HL-60 (cell line): Measurements from ENCODE around the gene PARVA.

Source experiments
- DNase-seq, 2 experiments: peaks; one replicate each; pipeline ENCODE4 v3.0.0-alpha.2; 2010 to 2020; ENCODE audit warnings: low read depth in 1 of 2, low spot score in 1 of 2
- H3K27ac ChIP-seq: fragments of 250-450 bp; sonication (Bioruptor Pico); replicated peaks from 2 replicates; pipeline ENCODE4 v1.5.1; 2020; ENCODE audit warnings: mild to moderate bottlenecking, moderate library complexity
- H3K27me3 ChIP-seq: fragments of 250-450 bp; sonication (Bioruptor Pico); 2 replicates; pipeline ENCODE4 v1.5.1; 2021; ENCODE audit warnings: mild to moderate bottlenecking, moderate library complexity; ENCODE audit not compliant: insufficient read depth, poor library complexity, severe bottlenecking
- H3K4me3 ChIP-seq: replicated peaks from 2 replicates; pipeline ENCODE4 v1.5.1; 2011; ENCODE audit warnings: mild to moderate bottlenecking, control low read depth, low read length; ENCODE audit not compliant: insufficient read depth
- CTCF ChIP-seq: IDR thresholded peaks from one replicate; pipeline ENCODE4 v1.5.1; 2011; ENCODE audit warnings: low read length, control low read depth, inconsistent platforms; ENCODE audit not compliant: insufficient read depth
- GABPA ChIP-seq: IDR thresholded peaks from 2 replicates; pipeline ENCODE4 v1.6.1; 2012; ENCODE audit warnings: low read depth
- POLR2AphosphoS5 ChIP-seq: IDR thresholded peaks from 2 replicates; pipeline ENCODE4 v1.6.1; 2012; ENCODE audit warnings: low read depth
- SPI1 ChIP-seq: IDR thresholded peaks from 2 replicates; pipeline ENCODE4 v1.6.1; 2012; ENCODE audit warnings: low read depth, mild to moderate bottlenecking, borderline replicate concordance
- TF ChIP-seq, protein P1 (sequence below): IDR thresholded peaks from 2 replicates; pipeline ENCODE4 v1.6.1; 2012; ENCODE audit warnings: low read depth; ENCODE audit not compliant: insufficient replicate concordance

The PARVA gene

DNA sequence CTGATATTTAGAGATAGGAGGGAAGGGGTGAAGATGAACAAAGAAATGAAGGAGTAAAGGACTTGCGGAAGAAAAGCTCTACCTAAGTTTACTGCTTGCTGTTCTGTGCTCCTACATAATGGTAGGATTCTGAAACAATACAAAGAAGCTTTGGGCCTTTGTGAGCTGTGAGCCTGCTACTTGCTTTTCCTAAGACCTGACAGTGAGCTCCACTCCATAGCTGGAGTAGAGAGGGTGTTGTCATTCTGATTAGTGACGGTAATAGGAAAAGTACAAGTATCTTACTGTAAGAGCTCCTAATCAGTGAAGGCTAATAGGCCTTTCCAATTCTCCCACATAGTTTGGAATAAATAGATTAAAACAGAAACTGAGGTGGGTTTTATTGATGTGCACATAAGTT is 75.9 kb downstream of the PARVA start:
- DNase-seq, result no peak
- Histone ChIP-seq H3K27ac (no peak overlapping the region), H3K4me3 (no peak overlapping the region), H3K27me3 (no peaks in the 10 kb centered on the region)
- no peak for TF ChIP-seq CTCF
- TF ChIP-seq GABPA, result no peak
- no peak for TF ChIP-seq POLR2AphosphoS5
- TF ChIP-seq SPI1, result no peak
- TF ChIP-seq, protein P1, sequence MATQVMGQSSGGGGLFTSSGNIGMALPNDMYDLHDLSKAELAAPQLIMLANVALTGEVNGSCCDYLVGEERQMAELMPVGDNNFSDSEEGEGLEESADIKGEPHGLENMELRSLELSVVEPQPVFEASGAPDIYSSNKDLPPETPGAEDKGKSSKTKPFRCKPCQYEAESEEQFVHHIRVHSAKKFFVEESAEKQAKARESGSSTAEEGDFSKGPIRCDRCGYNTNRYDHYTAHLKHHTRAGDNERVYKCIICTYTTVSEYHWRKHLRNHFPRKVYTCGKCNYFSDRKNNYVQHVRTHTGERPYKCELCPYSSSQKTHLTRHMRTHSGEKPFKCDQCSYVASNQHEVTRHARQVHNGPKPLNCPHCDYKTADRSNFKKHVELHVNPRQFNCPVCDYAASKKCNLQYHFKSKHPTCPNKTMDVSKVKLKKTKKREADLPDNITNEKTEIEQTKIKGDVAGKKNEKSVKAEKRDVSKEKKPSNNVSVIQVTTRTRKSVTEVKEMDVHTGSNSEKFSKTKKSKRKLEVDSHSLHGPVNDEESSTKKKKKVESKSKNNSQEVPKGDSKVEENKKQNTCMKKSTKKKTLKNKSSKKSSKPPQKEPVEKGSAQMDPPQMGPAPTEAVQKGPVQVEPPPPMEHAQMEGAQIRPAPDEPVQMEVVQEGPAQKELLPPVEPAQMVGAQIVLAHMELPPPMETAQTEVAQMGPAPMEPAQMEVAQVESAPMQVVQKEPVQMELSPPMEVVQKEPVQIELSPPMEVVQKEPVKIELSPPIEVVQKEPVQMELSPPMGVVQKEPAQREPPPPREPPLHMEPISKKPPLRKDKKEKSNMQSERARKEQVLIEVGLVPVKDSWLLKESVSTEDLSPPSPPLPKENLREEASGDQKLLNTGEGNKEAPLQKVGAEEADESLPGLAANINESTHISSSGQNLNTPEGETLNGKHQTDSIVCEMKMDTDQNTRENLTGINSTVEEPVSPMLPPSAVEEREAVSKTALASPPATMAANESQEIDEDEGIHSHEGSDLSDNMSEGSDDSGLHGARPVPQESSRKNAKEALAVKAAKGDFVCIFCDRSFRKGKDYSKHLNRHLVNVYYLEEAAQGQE, result no peak

DNA sequence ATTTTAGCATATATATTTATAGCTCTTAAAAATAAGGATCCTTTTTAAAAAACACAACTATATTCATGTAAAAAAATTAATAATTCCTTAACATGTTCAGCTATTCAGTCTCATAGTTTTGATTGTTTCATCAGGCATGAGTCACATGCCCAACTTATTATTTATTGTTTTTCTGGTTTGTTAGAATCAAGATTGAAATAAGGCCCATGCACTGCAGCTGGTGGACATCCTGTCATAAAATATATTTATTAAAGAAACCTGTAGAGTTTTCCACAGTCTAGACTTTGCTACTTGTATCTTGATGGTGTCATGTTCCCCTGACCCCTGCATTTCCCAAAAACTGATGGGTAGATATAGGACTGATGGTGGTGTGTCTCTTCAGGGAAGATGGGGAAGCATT is 77.4 kb downstream of the PARVA start:
- Histone ChIP-seq H3K27ac (no peak overlapping the region), H3K27me3 (no peaks in the 10 kb centered on the region), H3K4me3 (no peak overlapping the region)
- DNase-seq, result no peak
- TF ChIP-seq SPI1 (no peak), POLR2AphosphoS5 (no peak), GABPA (no peak)

GRCh38 chr11:12455938-12456337 is 78.6 kb downstream of the PARVA start:
- H3K4me3 ChIP-seq, result no peak overlapping the region
- no peaks in the 10 kb centered on the region for H3K27me3 ChIP-seq
- no peak for DNase-seq
- TF ChIP-seq GABPA (no peak), SPI1 (no peak), POLR2AphosphoS5 (no peak), CTCF (no peak)
- TF ChIP-seq, protein P1, result no peak
- no peak overlapping the region for H3K27ac ChIP-seq

DNA sequence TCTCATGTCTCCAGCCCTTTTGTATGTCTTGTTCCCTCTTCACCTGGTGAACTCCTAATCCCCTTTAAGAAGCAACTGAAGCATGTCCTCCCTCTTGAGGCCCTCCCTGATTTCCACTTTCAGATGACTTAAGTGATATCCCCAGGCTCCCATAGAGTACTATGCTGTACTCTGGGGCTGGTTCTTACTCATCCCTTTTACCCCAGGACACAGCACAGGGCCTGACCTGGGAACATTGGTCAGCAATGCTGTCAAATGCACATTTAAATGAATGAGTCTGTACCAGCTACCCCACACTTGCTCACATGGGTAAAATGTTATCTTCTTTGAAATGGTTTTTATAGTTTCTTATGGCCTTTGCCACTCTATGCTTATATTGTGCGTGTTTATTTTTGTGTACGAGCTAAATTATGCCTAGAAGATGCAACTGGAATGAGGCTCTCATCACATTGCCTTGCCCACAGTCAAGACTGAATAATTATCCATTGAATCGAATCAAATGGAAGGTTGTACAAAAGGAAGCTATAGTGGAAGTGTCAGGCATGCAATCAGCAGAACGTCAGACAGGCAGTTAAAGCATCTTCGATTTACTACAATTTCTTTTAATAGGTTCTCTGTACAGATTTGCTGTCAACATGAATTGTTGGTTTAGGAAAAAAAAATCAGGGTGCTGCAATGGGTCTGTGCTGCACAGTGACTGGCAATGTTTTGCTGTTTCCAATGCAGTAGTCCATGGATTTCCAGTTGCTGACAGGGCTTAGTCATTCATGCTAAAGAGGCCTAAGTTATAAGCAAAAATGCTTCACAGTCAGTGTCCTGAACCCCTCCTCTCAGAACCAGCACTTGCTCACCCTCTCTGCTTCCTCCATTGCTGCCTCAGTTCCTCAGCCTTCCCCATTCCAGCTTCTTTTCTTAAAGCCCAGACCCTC is 79.5 kb downstream of the PARVA start:
- H3K27ac ChIP-seq, result no peak overlapping the region
- no peak for DNase-seq
- H3K27me3 ChIP-seq, result no peaks in the 10 kb centered on the region
- H3K4me3 ChIP-seq, result no peak overlapping the region
- TF ChIP-seq, protein P1, result no peak
- TF ChIP-seq POLR2AphosphoS5, result no peak
- TF ChIP-seq SPI1, result no peak
- no peak for TF ChIP-seq CTCF
- no peak for TF ChIP-seq GABPA
